WI38 (cell line): Measurements from ENCODE around the gene METTL13.
"Not testable (repeated sequence)": the region's sequence is repeated elsewhere in the genome, so short reads cannot be mapped to it uniquely, and the experiment has no call there.

Source experiments
- H3K4me3 ChIP-seq: 2 replicates; pipeline ENCODE4 v1.5.1; 2011; ENCODE audit warnings: low read depth, mild to moderate bottlenecking, control low read depth, low read length
- TF ChIP-seq, protein P1 (sequence below): IDR thresholded peaks from 2 replicates; pipeline ENCODE4 v1.5.1; 2012; ENCODE audit warnings: low read depth, mild to moderate bottlenecking, control low read depth, low read length

METTL13 gene

GRCh38 chr1:171796592-171796991, 15.1 kb downstream of the METTL13 start:
- no peak overlapping the region for H3K4me3 ChIP-seq
- TF ChIP-seq, protein P1, sequence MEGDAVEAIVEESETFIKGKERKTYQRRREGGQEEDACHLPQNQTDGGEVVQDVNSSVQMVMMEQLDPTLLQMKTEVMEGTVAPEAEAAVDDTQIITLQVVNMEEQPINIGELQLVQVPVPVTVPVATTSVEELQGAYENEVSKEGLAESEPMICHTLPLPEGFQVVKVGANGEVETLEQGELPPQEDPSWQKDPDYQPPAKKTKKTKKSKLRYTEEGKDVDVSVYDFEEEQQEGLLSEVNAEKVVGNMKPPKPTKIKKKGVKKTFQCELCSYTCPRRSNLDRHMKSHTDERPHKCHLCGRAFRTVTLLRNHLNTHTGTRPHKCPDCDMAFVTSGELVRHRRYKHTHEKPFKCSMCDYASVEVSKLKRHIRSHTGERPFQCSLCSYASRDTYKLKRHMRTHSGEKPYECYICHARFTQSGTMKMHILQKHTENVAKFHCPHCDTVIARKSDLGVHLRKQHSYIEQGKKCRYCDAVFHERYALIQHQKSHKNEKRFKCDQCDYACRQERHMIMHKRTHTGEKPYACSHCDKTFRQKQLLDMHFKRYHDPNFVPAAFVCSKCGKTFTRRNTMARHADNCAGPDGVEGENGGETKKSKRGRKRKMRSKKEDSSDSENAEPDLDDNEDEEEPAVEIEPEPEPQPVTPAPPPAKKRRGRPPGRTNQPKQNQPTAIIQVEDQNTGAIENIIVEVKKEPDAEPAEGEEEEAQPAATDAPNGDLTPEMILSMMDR: no peak

DNA sequence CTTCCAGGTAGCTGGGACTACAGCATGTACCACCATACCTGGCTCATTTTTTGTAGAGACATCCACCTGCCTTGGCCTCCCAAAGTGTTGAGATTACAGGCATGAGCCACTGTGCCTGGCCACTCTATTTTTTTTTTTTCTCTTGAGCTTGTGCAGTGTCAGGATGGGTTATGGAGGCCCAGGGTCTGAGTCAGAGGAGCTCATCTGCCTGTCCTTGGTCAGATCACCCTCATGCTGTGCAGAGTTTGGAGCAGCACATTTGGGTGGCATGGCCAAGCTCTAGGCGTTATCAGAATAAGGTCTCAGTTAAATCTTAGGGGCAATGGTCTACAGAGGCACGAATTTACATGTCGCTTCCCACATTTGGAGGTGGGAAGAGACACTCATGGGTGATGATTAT, 16.9 kb downstream of the METTL13 start:
- TF ChIP-seq, protein P1: no peak
- H3K4me3 ChIP-seq: no peak overlapping the region

DNA sequence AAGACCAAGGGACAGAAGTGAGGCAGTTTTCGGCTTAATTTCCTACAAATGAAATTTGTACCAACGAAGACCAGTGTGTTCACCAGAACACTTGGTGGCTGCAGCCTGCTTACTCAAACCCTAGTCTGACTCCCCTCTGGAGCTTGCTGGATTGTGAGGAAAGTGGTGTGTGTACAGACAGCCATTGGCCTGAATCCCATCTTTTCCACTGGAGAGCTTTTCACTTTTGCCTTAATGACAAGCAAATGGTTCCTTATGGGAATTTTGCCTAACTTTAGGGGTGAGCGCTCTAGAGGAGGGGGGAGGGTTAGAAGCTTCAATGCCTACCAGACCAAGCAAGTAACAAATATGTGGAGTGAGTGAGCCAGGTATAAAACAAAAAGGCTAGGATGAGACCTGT, 17.3 kb downstream of the METTL13 start:
- TF ChIP-seq, protein P1: no peak
- H3K4me3 ChIP-seq: no peak overlapping the region

- no peak overlapping the region for H3K4me3 ChIP-seq
- TF ChIP-seq, protein P1: no peak
Observed at GRCh38 chr1:171799166-171799565, 17.7 kb downstream of the METTL13 start.

GRCh38 chr1:171799698-171800097, 18.2 kb downstream of the METTL13 start:
- H3K4me3 ChIP-seq: not testable (repeated sequence)

GRCh38 chr1:171800342-171800741, 18.9 kb downstream of the METTL13 start:
- H3K4me3 ChIP-seq: no peak overlapping the region
- TF ChIP-seq, protein P1: no peak

- H3K4me3 ChIP-seq: no peak overlapping the region
- TF ChIP-seq, protein P1: no peak
Observed at GRCh38 chr1:171800851-171801250, 19.4 kb downstream of the METTL13 start.

DNA sequence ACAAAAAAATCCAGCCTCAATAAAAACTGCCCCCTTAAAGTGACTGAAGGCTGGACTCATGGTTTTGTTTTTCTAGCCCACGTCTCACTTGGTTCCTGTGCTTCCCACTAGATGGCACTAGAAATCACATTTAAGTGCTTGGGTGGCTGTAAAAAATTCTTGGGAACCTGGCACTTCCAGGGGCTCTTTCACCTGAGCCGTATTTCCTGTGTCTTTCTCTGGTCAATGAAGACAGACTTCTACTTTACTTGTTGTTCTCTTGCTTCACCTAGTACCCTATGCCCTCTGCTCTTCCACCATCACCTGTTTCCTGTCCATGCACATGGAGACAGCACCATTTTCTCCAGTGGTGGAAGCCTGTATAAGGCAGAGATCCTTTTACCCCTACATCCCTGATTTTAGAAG, 20.0 kb downstream of the METTL13 start:
- TF ChIP-seq, protein P1: peak; percentile 79
- H3K4me3 ChIP-seq: no peak overlapping the region
